H1 (cell line): Measurements from ENCODE around the gene CHCHD1. TPM values are rescaled to one million over a fixed set of nuclear protein-coding genes. Genes with fewer than 3 reads are reported as not detected.

ENCODE experiments used
- CTCF ChIA-PET: fragments of 300-600 bp; sonication (Branson Sonifier 250); formaldehyde crosslinking; loops from one replicate; lab custom pipeline; 2021; ENCODE audit not compliant: partially characterized antibody; lab: Charles Lee
- POLR2A ChIA-PET: fragments of 300-600 bp; sonication (Branson Sonifier 250); formaldehyde crosslinking; loops from one replicate; lab custom pipeline; 2021; ENCODE audit warnings: inconsistent platforms; ENCODE audit not compliant: partially characterized antibody; lab: Charles Lee
- DNase-seq, 2 experiments: peaks; one replicate each; pipeline versions ENCODE4 v3.0.0 to v3.0.0-alpha.2; 2010 to 2022; ENCODE audit warnings: low spot score in 2 of 2, low read depth in 1 of 2, mixed read lengths in 1 of 2
- FAIRE-seq: peaks from 2 replicates; lab custom pipeline; 2011; peaks lifted over from hg19 to GRCh38; lab: Jason Lieb, UNC
- H2AFZ ChIP-seq: 2 replicates; pipeline ENCODE4 v1.8.1; 2012; ENCODE audit warnings: low read length, inconsistent platforms
- H2AK5ac ChIP-seq: 2 replicates; pipeline ENCODE4 v1.6.1; 2013; ENCODE audit warnings: low read depth, low read length
- H2BK120ac ChIP-seq: replicated peaks from 2 replicates; pipeline ENCODE3; 2013; ENCODE audit warnings: low read depth, low read length, inconsistent platforms
- H2BK12ac ChIP-seq: 2 replicates; pipeline ENCODE4 v1.6.1; 2013; ENCODE audit warnings: low read depth, low read length
- H2BK15ac ChIP-seq: 2 replicates; pipeline ENCODE4 v1.6.1; 2013; ENCODE audit warnings: low read length
- H2BK20ac ChIP-seq: 2 replicates; pipeline ENCODE4 v1.6.1; 2013; ENCODE audit warnings: low read length
- H2BK5ac ChIP-seq: 2 replicates; pipeline ENCODE4 v1.6.1; 2013; ENCODE audit warnings: low read depth, low read length
- H3K14ac ChIP-seq: 2 replicates; pipeline ENCODE4 v1.6.1; 2013; ENCODE audit warnings: inconsistent platforms; ENCODE audit not compliant: insufficient read length
- H3K18ac ChIP-seq: 2 replicates; pipeline ENCODE4 v1.6.1; 2013; ENCODE audit warnings: low read length; ENCODE audit errors: extremely low read depth
- H3K23ac ChIP-seq: 2 replicates; pipeline ENCODE4 v1.6.1; 2013; ENCODE audit warnings: inconsistent platforms; ENCODE audit not compliant: insufficient read length
- H3K23me2 ChIP-seq: 2 replicates; pipeline ENCODE4 v1.6.1; 2013; ENCODE audit warnings: low read depth, low read length
- H3K27ac ChIP-seq: 2 replicates; pipeline ENCODE4 v1.6.1; 2011; ENCODE audit warnings: low read depth, low read length, inconsistent platforms
- H3K27me3 ChIP-seq, 4 experiments: replicated peaks in 1 of 4; 1 replicate in 1 of 4; 2 replicates in 3 of 4; pipeline versions ENCODE4 v1.6.1 to v1.8.1; 2011 to 2013; ENCODE audit warnings: low read length in 3 of 4, mild to moderate bottlenecking in 3 of 4, inconsistent platforms in 2 of 4, mixed read lengths in 2 of 4, moderate library complexity in 1 of 4; ENCODE audit not compliant: control insufficient read depth in 3 of 4, insufficient read depth in 3 of 4; ENCODE audit errors: extremely low read depth in 1 of 4
- H3K36me3 ChIP-seq, 4 experiments: 2 replicates each; pipeline versions ENCODE4 v1.6.1 to v1.8.1; 2011 to 2013; ENCODE audit warnings: mild to moderate bottlenecking in 4 of 4, low read length in 3 of 4, moderate library complexity in 2 of 4, control low read depth in 1 of 4, inconsistent platforms in 1 of 4; ENCODE audit not compliant: insufficient read depth in 4 of 4, control insufficient read depth in 2 of 4
- H3K4ac ChIP-seq: replicated peaks from 2 replicates; pipeline ENCODE3; 2013; ENCODE audit warnings: low read length, low read depth, mixed read lengths, inconsistent platforms; ENCODE audit not compliant: insufficient read length
- H3K4me1 ChIP-seq, 4 experiments: replicated peaks in 1 of 4; 1 replicate in 1 of 4; 2 replicates in 3 of 4; pipeline versions ENCODE4 v1.6.1 to v1.8.1; 2011 to 2013; ENCODE audit warnings: low read length in 3 of 4, inconsistent platforms in 2 of 4, mixed read lengths in 1 of 4; ENCODE audit not compliant: insufficient read depth in 4 of 4, control insufficient read depth in 3 of 4
- H3K4me2 ChIP-seq, 2 experiments: 2 replicates each; pipeline versions ENCODE4 v1.6.1 to v1.8.1; 2011 to 2013; ENCODE audit warnings: low read depth in 2 of 2, low read length in 2 of 2, control low read depth in 1 of 2, inconsistent platforms in 1 of 2, mild to moderate bottlenecking in 1 of 2; ENCODE audit not compliant: insufficient read depth in 1 of 2
- H3K4me3 ChIP-seq, 4 experiments: fragments of 200-600, 300-600 bp in 1 of 4; sonication (generic), shearing (Covaris generic), sonication (Bioruptor Twin) in 1 of 4; 2 replicates each; pipeline versions ENCODE4 v1.5.1 to v1.8.1; 2011 to 2016; ENCODE audit warnings: low read length in 4 of 4, low read depth in 3 of 4, control low read depth in 2 of 4, inconsistent platforms in 2 of 4, mild to moderate bottlenecking in 2 of 4, mixed read lengths in 1 of 4, moderate library complexity in 1 of 4; ENCODE audit not compliant: insufficient read depth in 2 of 4; ENCODE audit errors: extremely low read depth in 1 of 4
- H3K56ac ChIP-seq: replicated peaks from 2 replicates; pipeline ENCODE3; 2013; ENCODE audit warnings: low read depth, mild to moderate bottlenecking, mixed read lengths, low read length, inconsistent platforms; ENCODE audit not compliant: insufficient read length
- H3K79me1 ChIP-seq: 2 replicates; pipeline ENCODE4 v1.6.1; 2013; ENCODE audit warnings: low read depth, low read length, control low read depth
- H3K79me2 ChIP-seq, 2 experiments: 2 replicates each; pipeline versions ENCODE4 v1.6.1 to v1.8.1; 2012 to 2013; ENCODE audit warnings: low read length in 2 of 2, mild to moderate bottlenecking in 2 of 2, inconsistent platforms in 1 of 2; ENCODE audit not compliant: insufficient read depth in 2 of 2, control insufficient read depth in 1 of 2
- H3K9ac ChIP-seq, 4 experiments: replicated peaks in 1 of 4; 1 replicate in 1 of 4; 2 replicates in 3 of 4; pipeline versions ENCODE4 v1.6.1 to v1.8.1; 2011 to 2013; ENCODE audit warnings: low read depth in 3 of 4, low read length in 3 of 4, control low read depth in 2 of 4, mild to moderate bottlenecking in 2 of 4, moderate library complexity in 2 of 4, inconsistent platforms in 1 of 4; ENCODE audit errors: extremely low read depth in 1 of 4
- H3K9me3 ChIP-seq, 2 experiments: 2 replicates each; pipeline versions ENCODE4 v1.6.1 to v1.8.1; 2012 to 2013; ENCODE audit warnings: mild to moderate bottlenecking in 2 of 2, moderate library complexity in 2 of 2, control low read depth in 1 of 2, inconsistent platforms in 1 of 2, low read depth in 1 of 2, low read length in 1 of 2, mixed read lengths in 1 of 2; ENCODE audit not compliant: insufficient read depth in 2 of 2
- H4K20me1 ChIP-seq, 2 experiments: replicated peaks in 1 of 2; 2 replicates each; pipeline versions ENCODE3 to v1.8.1; 2011 to 2013; ENCODE audit warnings: inconsistent platforms in 2 of 2, low read length in 2 of 2, mild to moderate bottlenecking in 1 of 2; ENCODE audit not compliant: insufficient read depth in 2 of 2, control insufficient read depth in 1 of 2
- H4K5ac ChIP-seq: 2 replicates; pipeline ENCODE4 v1.6.1; 2013; ENCODE audit warnings: low read length, low read depth, mixed read lengths, inconsistent platforms; ENCODE audit not compliant: insufficient read length
- H4K8ac ChIP-seq: 2 replicates; pipeline ENCODE4 v1.8.0; 2013; ENCODE audit warnings: mild to moderate bottlenecking, moderate library complexity, low read length, inconsistent platforms; ENCODE audit not compliant: insufficient read depth; ENCODE audit errors: extremely low read depth
- H4K91ac ChIP-seq: replicated peaks from 2 replicates; pipeline ENCODE3; 2013; ENCODE audit warnings: low read length, mixed read lengths, inconsistent platforms; ENCODE audit not compliant: insufficient read length
- BRCA1 ChIP-seq: IDR thresholded peaks from 2 replicates; pipeline ENCODE4 v1.6.1; 2012; ENCODE audit warnings: low read depth, low read length, improper control_type of control experiment
- CTBP2 ChIP-seq: IDR thresholded peaks from 2 replicates; pipeline ENCODE4 v1.7.0; 2011; ENCODE audit warnings: borderline replicate concordance, mild to moderate bottlenecking, moderate library complexity, mixed read lengths, low read length; ENCODE audit not compliant: insufficient read depth, insufficient read length
- EZH2 ChIP-seq: fragments of 200-600 bp; sonication (generic); IDR thresholded peaks from 2 replicates; pipeline ENCODE4 v1.7.1; 2012; ENCODE audit warnings: low read depth, mild to moderate bottlenecking, moderate library complexity, low read length, inconsistent platforms; ENCODE audit not compliant: severe bottlenecking
- GTF2F1 ChIP-seq: IDR thresholded peaks from 2 replicates; pipeline ENCODE4 v1.6.1; 2012; ENCODE audit warnings: low read depth, low read length, improper control_type of control experiment, borderline replicate concordance
- PHF8 ChIP-seq: fragments of 200-600 bp; sonication (generic); conservative IDR thresholded peaks from 2 replicates; pipeline ENCODE4 v1.7.1; 2012; ENCODE audit warnings: low read depth, mild to moderate bottlenecking, inconsistent platforms, low read length, moderate library complexity
- SIRT6 ChIP-seq: IDR thresholded peaks from one replicate; pipeline ENCODE4 v1.7.1; 2012; ENCODE audit warnings: low read length, inconsistent platforms
- polyA plus RNA-seq, 7 experiments: library from polyadenylated mRNA; depleted of rRNA in 3 of 7; stranded (reverse) in 5 of 7; unstranded in 2 of 7; fragments of >200 nt in 5 of 7; fragments of 200-250 nt in 2 of 7; gene quantifications; 1 replicate in 5 of 7; 2 replicates in 1 of 7; 4 replicates in 1 of 7; pipeline versions ENCODE4 v1.2.1 to v1.2.3, GENCODE V29; 2011 to 2013; ENCODE audit warnings: missing spikeins in 2 of 7, mixed read lengths in 2 of 7
- total RNA-seq: library from RNA; stranded (reverse); fragmentation: NEBNext Ultra II Directional; extraction: Animal tissue kit (Norgen Biotek cat#: 25700); gene quantifications from 2 replicates; pipeline ENCODE4 v1.2.1, GENCODE V29; 2021

Gene CHCHD1
- total and polyA plus RNA-seq, 2 of the 8 experiments (the other 6 are each of a cell fraction or from before 2014, with no cell fraction given), result 44.9 to 58.1 TPM

- Histone ChIP-seq H3K9me3 (no peaks in the 10 kb centered on the region), H3K79me2 (no peaks in the 10 kb centered on the region), H3K23ac (no peak overlapping the region), H3K79me1 (no peaks in the 10 kb centered on the region), H3K4me2 (no peak overlapping the region), H2BK12ac (no peak overlapping the region), H2AFZ (no peak overlapping the region), H3K36me3 (peaks cover 0 to 19% (median 7%) of the 10 kb centered on the region in 4 experiments; a peak in 5 of 8 replicates), H2AK5ac (no peak overlapping the region), H3K4me1 (peaks cover 0 to under 1% (median under 1%) of the 10 kb centered on the region in 4 experiments; a peak in 4 of 7 replicates), H3K14ac (no peak overlapping the region), H2BK15ac (no peak overlapping the region), H3K27me3 (no peaks in the 10 kb centered on the region; a peak in 1 of 7 replicates), H3K4ac (no peak overlapping the region), H4K91ac (no peak overlapping the region), H4K20me1 (peaks cover 0 to 4% of the 10 kb centered on the region in 2 experiments), H3K4me3 (no peak overlapping the region), H3K18ac (no peak overlapping the region), H4K8ac (no peak overlapping the region), H4K5ac (no peak overlapping the region), H3K27ac (no peak overlapping the region), H2BK5ac (no peak overlapping the region), H3K56ac (no peak overlapping the region), H2BK120ac (no peak overlapping the region), H2BK20ac (no peak overlapping the region), H3K23me2 (no peaks in the 10 kb centered on the region; the same call in 1 of the 2 replicates), H3K9ac (no peak overlapping the region)
- TF ChIP-seq CTBP2 (no peak), SIRT6 (no peak), GTF2F1 (no peak), EZH2 (no peak), BRCA1 (no peak), PHF8 (no peak)
- ChIA-PET CTCF (interaction anchor here (0.6 to 16.0 kb wide), 15 partner anchors 8 to 292 kb away, joined by 3 to 209 read pairs (median 4); a partner anchor contains a TSS), POLR2A (interaction anchor here (1.2 to 1.6 kb wide), 4 partner anchors 11 to 73 kb away, joined by 3 to 6 read pairs (median 4); no protein-coding TSS in a partner anchor)
- DNase-seq, result no peak
- no peak for FAIRE-seq
Measured at GRCh38 chr10:73815719-73816030, 33.8 kb downstream of the CHCHD1 start.
